UCSD-AML1 (cell line): ENCODE results near the gene TMTC1.

Experiments
- DNase-seq: peaks from one replicate; lab custom pipeline; 2025; ENCODE audit not compliant: unreplicated experiment; lab: John Stamatoyannopoulos, UW

Gene TMTC1

GRCh38 chr12:29741342-29742241 lies 42.1 kb downstream of the TMTC1 start:
- no peak for DNase-seq

- no peak for DNase-seq
Observed at GRCh38 chr12:29739279-29739991, 44.3 kb downstream of the TMTC1 start.

DNA sequence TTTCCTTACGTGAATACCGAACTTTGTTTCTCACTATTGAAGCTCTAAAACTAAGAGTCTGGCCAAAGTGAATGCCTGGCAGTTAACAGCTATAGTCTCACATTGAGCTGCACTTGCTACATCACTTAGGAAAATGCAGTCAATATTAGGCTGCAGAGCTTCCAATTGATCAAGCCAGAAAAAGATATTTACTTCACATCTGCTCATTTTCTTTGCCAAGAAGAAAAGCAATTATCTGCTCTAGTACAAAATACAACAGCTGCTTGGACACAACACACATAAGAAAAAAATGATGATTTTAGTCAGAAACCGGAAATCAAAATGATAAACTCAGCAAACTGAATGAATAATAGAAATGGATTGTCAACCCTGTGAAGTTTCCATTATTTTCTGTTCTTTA lies 45.4 kb downstream of the TMTC1 start:
- no peak for DNase-seq

DNA sequence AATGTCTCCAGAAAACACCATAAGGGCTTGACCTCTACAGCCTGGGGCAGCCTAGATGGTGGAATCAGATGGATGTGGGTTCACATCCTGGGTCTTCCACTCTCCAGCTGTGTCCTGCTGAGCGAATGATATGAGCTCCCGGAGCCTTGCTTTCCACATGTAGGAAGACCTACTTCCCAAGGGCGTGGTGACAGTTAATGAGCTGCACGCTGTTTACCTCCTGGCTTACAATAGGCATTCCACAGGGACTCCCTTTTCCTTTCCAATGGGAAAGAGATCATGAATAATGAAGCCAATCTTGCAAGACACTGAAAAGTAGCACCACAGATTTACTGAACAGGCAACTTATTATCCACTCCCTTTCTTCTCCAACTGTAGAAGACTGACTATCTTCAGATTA lies 46.1 kb downstream of the TMTC1 start:
- no peak for DNase-seq

- no peak for DNase-seq
Observed at GRCh38 chr12:29735604-29736003, 48.1 kb downstream of the TMTC1 start.

DNA sequence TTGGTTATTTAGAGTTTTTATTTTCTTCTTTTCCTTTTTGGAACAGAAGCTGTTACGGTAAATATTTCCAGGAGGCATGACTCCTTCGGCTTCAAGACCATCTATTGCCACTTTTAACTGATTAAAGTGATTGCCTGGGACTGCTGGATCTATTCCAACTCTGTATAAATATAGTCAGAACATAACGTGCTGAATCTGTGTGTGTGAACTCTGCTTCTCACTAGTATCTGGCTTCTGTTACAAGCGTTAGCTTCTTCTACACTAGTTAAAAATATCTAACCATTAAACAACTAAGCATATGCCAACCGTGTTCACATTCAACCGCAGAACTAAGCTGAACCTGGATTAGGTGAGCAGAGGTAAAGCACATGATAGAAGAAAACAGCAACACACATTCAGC lies 49.0 kb downstream of the TMTC1 start:
- DNase-seq: no peak

DNA sequence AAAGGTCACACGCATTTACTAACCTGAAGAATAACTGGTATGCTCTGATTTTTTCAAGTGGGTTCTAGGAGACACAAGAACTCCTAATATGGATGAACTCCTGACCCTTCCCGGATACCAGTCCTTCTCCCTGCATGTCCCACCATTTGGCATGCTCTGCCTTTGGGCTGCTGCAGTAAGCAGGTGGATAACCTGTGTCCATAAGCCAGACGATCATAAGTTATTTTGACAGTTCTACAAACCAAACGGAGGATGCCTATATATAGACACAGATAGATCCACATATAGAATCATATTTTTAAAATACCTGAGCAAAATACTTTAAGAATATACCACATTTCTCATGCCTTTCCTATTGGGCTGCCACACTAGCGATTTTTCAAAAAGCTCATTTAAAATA lies 49.4 kb downstream of the TMTC1 start:
- no peak for DNase-seq

GRCh38 chr12:29733501-29733900 lies 50.2 kb downstream of the TMTC1 start:
- no peak for DNase-seq

DNA sequence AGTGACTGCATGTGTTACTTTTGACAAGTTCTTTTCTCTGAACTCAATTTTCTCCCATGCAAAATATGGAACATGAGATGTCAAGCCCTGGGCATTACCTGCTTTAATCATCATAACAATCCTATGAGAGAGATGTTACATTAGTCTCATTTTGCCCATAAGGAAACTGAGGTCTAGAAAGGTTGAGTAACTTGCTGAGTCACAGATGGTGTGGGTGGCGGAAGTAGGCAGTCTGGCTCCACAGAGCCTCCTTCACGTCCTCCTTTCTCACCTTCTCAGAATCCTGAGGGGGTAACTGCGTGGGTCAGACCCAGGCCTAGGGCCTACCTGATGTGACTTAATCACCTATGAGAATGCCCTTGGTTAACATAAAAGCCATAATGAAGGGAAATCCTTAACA lies 50.7 kb downstream of the TMTC1 start:
- DNase-seq: no peak

DNA sequence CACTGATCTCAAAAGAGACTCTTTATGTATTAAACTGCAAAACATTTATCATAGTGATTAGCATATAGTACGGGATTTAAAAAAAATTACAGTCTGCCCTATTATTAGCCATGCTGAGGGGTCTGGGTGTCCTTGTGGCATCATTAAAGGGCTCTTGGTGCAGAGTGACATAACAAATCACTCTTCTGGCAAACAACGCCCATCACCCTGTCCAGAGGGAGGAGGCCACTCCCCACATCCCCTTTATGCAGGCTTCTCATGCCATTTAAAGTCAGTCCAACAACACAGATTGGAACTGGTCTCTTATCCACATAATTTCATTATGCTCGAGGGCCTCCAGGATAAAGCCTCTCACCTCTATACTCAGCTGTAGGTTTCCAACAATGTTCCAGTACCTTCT lies 51.1 kb downstream of the TMTC1 start:
- DNase-seq: no peak

- DNase-seq: no peak
Observed at GRCh38 chr12:29732191-29732590, 51.6 kb downstream of the TMTC1 start.

GRCh38 chr12:29731591-29731990 lies 52.2 kb downstream of the TMTC1 start:
- DNase-seq: no peak

GRCh38 chr12:29730481-29730880 lies 53.3 kb downstream of the TMTC1 start:
- DNase-seq: no peak

GRCh38 chr12:29728030-29728429 lies 55.7 kb downstream of the TMTC1 start:
- DNase-seq: no peak

DNA sequence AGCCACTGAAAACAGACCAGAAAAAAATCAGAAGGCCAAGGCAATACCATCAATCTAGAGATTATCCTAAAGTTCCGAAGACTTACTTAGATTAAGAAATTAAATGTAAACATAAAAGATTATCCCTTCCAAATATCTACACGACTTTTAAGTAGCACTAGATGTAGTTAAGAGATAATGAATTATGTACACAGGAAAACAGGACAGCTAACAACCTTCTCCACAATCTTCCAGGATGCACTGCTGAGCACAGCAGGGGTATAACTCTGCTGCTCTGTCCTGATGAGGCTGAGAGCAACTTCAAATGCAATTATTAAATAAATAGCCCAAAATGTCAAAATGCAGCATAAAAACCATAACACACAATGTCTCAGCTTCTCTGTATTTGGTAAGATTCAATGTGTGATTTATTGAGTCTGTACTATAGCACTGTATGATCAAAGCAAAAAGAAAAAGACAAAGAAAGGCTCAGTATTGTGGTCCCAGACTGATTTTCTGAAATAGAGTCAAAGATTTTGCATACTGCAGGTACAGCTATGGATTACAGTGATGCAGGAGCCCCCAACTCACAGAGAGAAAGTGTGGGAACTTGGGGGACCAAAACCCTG lies 56.9 kb downstream of the TMTC1 start:
- no peak for DNase-seq

DNA sequence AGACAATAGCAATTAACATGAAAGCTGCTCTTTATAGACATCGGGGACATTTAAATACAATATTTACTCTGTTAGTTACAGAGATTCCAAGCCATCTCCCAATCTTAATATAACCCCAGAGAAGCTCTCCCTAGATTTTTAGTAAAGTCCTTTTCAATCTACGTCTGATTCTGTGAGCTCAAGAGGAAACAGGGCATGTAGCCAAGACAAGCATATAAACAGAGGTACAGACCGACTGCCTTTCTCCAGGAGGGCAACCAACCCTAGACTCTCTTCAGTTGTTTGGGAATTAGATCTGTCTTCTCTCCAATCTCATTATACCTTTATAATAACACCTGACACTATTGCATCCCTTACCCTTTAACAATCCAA lies 57.4 kb downstream of the TMTC1 start:
- no peak for DNase-seq

- DNase-seq: no peak
Observed at GRCh38 chr12:29725587-29726320, 58.0 kb downstream of the TMTC1 start.

DNA sequence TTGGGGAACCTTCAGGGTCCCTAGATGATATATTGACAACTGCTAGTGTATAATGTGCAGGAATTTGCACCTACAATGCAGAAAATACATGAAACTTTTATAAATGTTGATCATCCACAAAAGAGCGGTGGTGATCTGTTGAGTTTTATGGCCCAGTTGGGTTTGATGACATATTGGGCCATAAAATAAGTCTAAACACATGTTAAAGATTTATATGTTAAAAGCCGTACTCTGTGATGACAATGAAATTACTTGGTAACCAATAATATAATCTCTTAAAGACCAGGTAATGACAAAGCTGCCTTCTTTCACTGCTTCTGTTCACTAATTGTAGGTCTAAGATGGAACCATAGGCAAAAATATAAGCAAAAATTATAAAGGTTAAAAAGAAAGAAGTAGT lies 61.6 kb downstream of the TMTC1 start:
- DNase-seq: no peak

DNA sequence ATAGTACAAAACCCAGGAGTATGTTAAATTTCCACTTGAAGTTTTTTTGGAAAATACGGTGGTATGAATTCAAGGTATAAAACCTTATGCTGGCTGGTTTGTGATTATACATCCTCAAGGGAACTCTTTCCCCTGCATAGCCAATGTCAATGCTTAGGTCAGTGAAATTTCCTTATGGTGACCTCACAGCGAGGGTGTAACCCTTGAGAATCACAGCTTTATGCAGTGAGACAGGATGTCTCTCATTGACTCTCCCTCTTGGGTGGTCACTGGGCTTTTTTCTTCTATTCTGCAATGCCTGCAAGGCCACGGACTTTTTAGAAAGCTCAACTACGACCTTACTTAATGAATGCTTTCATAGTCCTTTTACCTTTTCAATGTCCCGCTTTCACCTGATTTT lies 64.4 kb downstream of the TMTC1 start:
- no peak for DNase-seq

GRCh38 chr12:29717540-29718100 lies 66.1 kb downstream of the TMTC1 start:
- DNase-seq: no peak

DNA sequence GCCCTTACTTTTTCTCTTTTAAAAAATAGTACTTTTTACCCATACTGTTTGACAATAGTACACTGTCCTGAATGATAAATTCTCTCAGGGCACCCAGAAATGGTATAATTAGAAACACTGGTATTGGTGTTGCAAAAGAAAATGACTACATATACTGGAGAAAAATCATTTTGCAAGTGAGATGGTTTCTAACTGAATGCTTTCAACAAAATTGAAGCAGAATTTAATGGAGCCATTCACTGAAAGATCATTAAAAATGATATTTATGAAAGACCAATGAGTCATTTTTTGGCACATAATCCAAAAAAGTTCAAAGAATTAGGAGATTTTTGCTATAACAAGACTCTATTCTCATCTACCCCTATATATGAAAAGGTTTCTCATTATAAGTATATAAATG lies 68.8 kb downstream of the TMTC1 start:
- no peak for DNase-seq
